MM.1S (cell line): Measurements from ENCODE around the gene SCGB1A1.

ENCODE experiments used
- EZH2 ChIP-seq: fragments of 300-600 bp; sonication (generic); optimal IDR thresholded peaks from 2 replicates; pipeline ENCODE3; 2017; ENCODE audit warnings: low read depth, mild to moderate bottlenecking, antibody characterized with exemption, low read length, mixed read lengths
- EZH2phosphoT487 ChIP-seq: fragments of 300-600 bp; sonication (generic); IDR thresholded peaks from 2 replicates; pipeline ENCODE4 v1.6.1; 2018; ENCODE audit warnings: antibody characterized with exemption, low read length
- TF ChIP-seq, protein P1 (sequence below): fragments of 300-600 bp; sonication (generic); IDR thresholded peaks from 2 replicates; pipeline ENCODE4 v1.5.1; 2016; ENCODE audit warnings: antibody characterized with exemption, low read length, mixed read lengths

DNA sequence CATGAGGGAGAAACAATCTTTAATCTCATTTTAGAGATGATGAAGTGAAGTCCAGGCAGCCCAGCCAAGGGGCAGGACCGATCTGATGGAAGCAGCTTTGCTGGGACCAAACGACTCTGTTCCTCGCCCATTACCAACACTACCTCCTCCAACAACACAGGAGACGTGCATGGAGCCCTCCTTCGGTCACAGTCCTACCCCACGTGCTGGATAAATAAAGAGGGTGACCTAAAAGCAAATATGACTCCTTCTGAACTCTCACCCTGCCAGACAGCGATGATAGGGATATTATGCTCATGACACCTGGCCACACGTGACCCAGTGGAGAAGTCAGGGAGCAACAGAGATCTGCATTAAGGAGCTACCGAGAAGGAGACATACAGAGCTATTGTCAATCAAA is 26.0 kb downstream of the SCGB1A1 start:
- TF ChIP-seq, protein P1, sequence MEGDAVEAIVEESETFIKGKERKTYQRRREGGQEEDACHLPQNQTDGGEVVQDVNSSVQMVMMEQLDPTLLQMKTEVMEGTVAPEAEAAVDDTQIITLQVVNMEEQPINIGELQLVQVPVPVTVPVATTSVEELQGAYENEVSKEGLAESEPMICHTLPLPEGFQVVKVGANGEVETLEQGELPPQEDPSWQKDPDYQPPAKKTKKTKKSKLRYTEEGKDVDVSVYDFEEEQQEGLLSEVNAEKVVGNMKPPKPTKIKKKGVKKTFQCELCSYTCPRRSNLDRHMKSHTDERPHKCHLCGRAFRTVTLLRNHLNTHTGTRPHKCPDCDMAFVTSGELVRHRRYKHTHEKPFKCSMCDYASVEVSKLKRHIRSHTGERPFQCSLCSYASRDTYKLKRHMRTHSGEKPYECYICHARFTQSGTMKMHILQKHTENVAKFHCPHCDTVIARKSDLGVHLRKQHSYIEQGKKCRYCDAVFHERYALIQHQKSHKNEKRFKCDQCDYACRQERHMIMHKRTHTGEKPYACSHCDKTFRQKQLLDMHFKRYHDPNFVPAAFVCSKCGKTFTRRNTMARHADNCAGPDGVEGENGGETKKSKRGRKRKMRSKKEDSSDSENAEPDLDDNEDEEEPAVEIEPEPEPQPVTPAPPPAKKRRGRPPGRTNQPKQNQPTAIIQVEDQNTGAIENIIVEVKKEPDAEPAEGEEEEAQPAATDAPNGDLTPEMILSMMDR = no peak
- TF ChIP-seq EZH2 = no peak
- TF ChIP-seq EZH2phosphoT487 = no peak
